ENCODE measurements around the gene LAMC3.

Gene LAMC3

DNA sequence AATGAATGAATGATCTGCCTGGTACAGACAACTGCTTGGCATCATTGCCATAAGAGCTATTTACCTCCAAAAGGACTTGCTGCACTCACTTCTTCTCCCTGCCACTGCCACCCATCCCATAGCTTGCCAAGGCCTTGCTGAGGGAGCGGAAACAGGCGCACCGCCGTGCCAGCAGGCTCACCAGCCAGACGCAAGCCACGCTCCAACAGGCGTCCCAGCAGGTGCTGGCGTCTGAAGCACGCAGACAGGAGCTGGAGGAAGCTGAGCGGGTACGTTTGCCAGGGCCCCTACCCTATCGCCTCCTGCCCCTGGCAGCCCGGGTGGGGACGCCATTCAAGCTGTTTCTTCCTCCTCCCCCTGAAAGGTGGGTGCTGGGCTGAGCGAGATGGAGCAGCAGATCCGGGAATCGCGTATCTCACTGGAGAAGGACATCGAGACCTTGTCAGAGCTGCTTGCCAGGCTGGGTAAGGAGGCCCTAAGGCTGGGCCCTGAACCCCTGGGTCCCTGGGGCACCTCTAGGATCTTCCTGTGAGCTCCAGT is 78.5 kb downstream of the LAMC3 start:
- Histone ChIP-seq H4K20me1 (peaks cover 0 to 1% (median 0%) of the 10 kb centered on the region in 11 experiments; a peak in 1 of 22 replicates), H3K4me3 (no peak overlapping the region), H3K4me1 (peaks cover 9 to 33% (median 19%) of the 10 kb centered on the region in 10 experiments), H3K9me3 (replicated peaks in 1 of 11) (no peaks in the 10 kb centered on the region), H3K9ac (no peak overlapping the region), H3K27me3 (no peaks in the 10 kb centered on the region), H3K36me3 (no peaks in the 10 kb centered on the region), H3K4me2 (no peak overlapping the region), H3K27ac (no peak overlapping the region)
- TF ChIP-seq Cebpa-rat (IDR thresholded peaks at IDR 0.05): no peak

DNA sequence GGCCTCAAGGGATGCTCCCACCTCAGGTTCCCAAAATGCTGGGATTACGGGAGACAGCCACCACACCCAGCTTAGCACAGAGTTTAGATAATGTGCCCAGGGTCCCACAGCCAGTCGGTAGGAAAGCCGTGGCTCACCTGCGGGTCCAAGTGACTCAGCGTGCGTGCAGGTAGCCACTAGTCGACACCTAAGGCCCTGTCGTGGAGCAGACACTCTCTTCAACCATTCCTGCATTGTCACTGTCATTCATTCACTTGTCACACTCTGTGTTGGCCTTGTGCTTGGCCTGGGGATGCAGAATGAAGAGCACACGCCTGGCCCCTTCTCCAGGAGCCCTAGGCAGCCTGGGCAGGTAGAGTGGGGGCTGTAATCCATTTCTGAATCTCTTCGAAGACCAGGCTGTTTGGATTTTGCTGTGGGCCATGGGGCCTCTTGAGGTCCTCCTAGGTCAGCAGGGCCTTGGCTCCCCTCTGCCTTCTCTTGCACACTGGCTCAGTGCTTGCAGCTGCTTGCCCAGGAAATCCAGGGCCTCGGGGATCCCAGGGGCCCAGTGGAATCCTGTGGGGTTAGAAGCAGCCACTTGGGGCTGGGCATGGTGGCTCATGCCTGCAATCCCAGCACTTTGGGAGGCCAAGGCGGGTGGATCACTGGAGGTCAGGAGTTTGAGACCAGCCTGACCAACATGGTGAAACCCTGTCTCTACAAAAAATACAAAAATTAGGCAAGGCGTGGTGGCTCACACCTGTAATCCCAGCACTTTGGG is 81.2 kb downstream of the LAMC3 start:
- Histone ChIP-seq H3K27ac (no peak overlapping the region), H3K4me3 (no peak overlapping the region), H3K27me3 (peaks cover 7 to 16% (median 10%) of the 10 kb centered on the region in 11 experiments), H3K9ac (no peak overlapping the region), H3K4me2 (peak overlapping the region in 3 of 11 experiments; percentile 10 to 26 (median 26); a peak in 3 of 22 replicates), H3K36me3 (no peaks in the 10 kb centered on the region), H3K9me3 (replicated peaks in 1 of 11) (no peaks in the 10 kb centered on the region), H3K4me1 (peaks cover 0 to 20% (median 4%) of the 10 kb centered on the region in 10 experiments; a peak in 15 of 20 replicates), H4K20me1 (peaks cover 0 to 11% (median 0%) of the 10 kb centered on the region in 11 experiments; a peak in 3 of 22 replicates)
- TF ChIP-seq Cebpa-rat (IDR thresholded peaks at IDR 0.05): no peak

DNA sequence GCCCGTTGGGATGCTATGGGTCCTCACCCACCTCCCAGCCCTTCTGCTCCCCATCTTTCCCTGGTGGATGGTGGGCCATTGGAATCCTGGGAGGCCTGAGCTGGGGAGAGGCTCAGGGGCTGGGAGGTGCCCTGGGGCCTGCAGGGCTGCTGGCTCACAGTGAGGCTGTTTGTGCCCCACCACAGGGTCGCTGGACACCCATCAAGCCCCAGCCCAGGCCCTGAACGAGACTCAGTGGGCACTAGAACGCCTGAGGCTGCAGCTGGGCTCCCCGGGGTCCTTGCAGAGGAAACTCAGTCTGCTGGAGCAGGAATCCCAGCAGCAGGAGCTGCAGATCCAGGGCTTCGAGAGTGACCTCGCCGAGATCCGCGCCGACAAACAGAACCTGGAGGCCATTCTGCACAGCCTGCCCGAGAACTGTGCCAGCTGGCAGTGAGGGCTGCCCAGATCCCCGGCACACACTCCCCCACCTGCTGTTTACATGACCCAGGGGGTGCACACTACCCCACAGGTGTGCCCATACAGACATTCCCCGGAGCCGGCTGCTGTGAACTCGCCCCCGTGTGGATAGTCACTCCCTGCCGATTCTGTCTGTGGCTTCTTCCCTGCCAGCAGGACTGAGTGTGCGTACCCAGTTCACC is 82.5 kb downstream of the LAMC3 start:
- TF ChIP-seq Cebpa-rat (IDR thresholded peaks at IDR 0.05): no peak
- Histone ChIP-seq H3K9ac (peak overlapping the region in 1 of 11 experiments; percentile 9; a peak in 1 of 22 replicates), H3K4me2 (0 out of 22 replicates have a peak overlapping the region, but pooled peaks of 1 of the 11 experiments have one; percentile 7), H3K27me3 (peaks cover 18 to 29% (median 22%) of the 10 kb centered on the region in 11 experiments), H3K9me3 (replicated peaks in 1 of 11) (no peaks in the 10 kb centered on the region), H3K36me3 (no peaks in the 10 kb centered on the region), H3K27ac (no peak overlapping the region), H4K20me1 (peaks cover 0 to 18% (median 0%) of the 10 kb centered on the region in 11 experiments; a peak in 3 of 22 replicates), H3K4me1 (peaks cover 0 to 21% (median 7%) of the 10 kb centered on the region in 10 experiments; a peak in 16 of 20 replicates), H3K4me3 (no peak overlapping the region)

DNA sequence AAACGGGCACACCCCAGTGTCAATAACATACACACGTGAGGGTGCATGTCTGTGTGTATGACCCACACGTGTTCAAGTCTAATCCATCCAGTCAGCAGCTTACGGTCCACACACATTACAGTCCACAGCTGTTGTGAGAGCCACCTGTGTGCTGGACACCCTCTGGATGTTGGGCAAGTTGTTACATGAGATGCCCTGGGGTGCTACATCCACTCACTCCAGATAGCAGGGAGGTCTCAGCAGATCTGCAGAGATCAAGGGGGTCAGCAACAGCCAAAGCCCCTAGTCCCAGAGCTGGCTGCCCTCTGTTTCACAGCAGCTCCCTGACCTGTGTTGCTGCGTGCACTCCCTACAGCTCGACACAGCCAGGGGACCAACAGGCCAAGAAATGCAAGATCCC is 83.1 kb downstream of the LAMC3 start:
- peaks cover 5 to 26% (median 12%) of the 10 kb centered on the region in 10 experiments; a peak in 17 of 20 replicates for H3K4me1 ChIP-seq
- no peaks in the 10 kb centered on the region for H3K36me3 ChIP-seq
- peaks cover 24 to 35% (median 28%) of the 10 kb centered on the region in 11 experiments for H3K27me3 ChIP-seq
- H4K20me1 ChIP-seq: peaks cover 0 to 24% (median 0%) of the 10 kb centered on the region in 11 experiments; a peak in 4 of 22 replicates
- no peak for TF ChIP-seq Cebpa-rat (IDR thresholded peaks at IDR 0.05)
- no peak overlapping the region for H3K27ac ChIP-seq
- H3K9ac ChIP-seq: no peak overlapping the region
- H3K4me3 ChIP-seq: no peak overlapping the region
- H3K4me2 ChIP-seq: no peak overlapping the region
- no peaks in the 10 kb centered on the region for H3K9me3 ChIP-seq (replicated peaks in 1 of 11)

DNA sequence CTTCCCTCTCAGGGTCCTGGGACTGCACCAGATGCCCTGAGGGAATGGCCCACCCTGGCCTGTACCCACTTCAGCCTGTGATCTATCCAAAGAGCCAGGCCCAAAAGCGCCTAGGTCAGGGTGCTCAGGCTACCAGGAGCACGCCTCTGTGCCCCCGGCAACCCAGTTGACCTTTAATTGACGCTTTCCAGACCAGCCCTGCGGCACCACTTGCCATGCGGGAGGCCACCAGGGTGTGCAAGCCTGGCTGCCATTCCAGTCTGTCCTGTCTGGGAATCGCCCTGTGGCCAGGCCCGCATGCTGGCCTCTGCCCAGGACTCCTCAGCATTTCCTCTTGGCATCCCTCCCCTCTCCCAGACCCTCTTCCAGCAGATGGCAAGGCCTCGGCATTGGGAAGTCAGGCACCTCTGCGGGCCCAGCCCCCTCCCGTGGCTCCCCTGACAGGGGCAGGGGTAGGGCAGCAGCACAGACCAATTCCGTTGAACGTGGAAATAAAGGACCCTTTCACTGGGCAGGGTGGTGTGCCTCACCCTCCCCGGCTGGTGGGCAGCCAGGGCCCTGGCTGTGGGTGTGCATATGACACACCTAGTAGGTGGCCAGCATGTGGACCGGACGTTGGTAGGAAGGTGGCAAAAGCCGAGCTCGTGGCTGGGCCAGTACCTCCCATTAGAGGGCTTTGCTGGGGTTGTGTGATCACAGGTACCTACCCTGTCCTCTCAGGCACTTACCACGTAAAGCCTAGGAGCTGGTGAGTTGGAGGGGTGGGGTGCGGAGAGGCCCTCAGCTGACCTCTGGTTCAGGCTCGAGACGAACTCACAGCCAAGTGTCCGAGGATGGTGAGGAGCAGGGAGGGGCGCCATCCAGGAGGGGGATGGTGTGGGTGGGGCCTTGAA is 83.8 kb downstream of the LAMC3 start:
- Histone ChIP-seq H3K4me3 (no peak overlapping the region), H3K4me2 (no peak overlapping the region), H3K9me3 (replicated peaks in 1 of 11) (no peaks in the 10 kb centered on the region), H3K36me3 (no peaks in the 10 kb centered on the region), H3K4me1 (peaks cover 6 to 32% (median 20%) of the 10 kb centered on the region in 10 experiments; a peak in 19 of 20 replicates), H4K20me1 (peaks cover 0 to 31% (median 0%) of the 10 kb centered on the region in 11 experiments; a peak in 5 of 22 replicates), H3K27me3 (peaks cover 32 to 42% (median 35%) of the 10 kb centered on the region in 11 experiments), H3K9ac (no peak overlapping the region), H3K27ac (no peak overlapping the region)
- TF ChIP-seq Cebpa-rat (IDR thresholded peaks at IDR 0.05): no peak

DNA sequence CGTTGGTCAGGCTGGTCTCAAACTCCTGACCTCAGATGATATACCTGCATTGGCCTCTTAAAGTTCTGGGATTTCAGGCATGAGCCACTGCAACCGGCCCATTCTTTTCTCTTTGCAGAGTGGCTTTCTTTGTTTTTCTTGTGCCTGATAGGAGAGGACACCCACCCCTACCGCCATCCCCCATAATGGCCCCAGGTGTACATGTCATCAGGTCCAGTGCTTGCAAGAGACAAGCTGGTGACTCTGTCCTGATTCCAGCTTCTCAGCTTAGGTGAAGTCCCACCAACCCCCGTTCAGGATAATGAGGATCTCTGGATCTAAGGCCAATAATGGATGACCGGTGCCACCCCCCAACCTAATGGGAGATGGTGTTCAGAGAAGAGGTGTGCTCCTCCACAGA is 85.0 kb downstream of the LAMC3 start:
- no peak overlapping the region for H3K27ac ChIP-seq
- peaks cover 12 to 44% (median 32%) of the 10 kb centered on the region in 10 experiments; a peak in 19 of 20 replicates for H3K4me1 ChIP-seq
- H4K20me1 ChIP-seq: peaks cover 0 to 36% (median 0%) of the 10 kb centered on the region in 11 experiments; a peak in 6 of 22 replicates
- no peak overlapping the region for H3K4me3 ChIP-seq
- H3K9ac ChIP-seq: no peak overlapping the region
- TF ChIP-seq Cebpa-rat (IDR thresholded peaks at IDR 0.05): no peak
- H3K9me3 ChIP-seq (replicated peaks in 1 of 11): no peaks in the 10 kb centered on the region
- H3K4me2 ChIP-seq: no peak overlapping the region
- peaks cover 37 to 52% (median 42%) of the 10 kb centered on the region in 11 experiments for H3K27me3 ChIP-seq
- no peaks in the 10 kb centered on the region for H3K36me3 ChIP-seq

DNA sequence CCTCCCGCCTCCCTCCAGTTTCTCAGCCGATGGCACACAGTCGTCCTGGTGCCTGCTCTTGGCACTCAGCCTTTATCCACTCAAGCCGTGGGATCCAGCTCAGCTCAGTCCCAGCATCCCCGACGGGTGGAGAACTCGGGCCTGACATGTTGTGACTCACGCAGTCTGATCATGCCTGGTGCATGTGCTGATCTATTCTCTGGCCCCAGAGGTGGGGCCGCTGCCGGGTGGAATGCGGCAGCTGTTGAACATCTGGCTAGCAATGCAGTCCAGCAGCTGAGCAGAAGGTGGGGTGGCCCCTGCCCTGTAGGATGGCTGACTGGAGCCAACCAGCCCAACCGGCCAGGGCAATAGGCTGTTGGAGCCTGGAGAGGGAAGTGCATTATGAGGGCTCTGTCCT is 85.6 kb downstream of the LAMC3 start:
- no peak overlapping the region for H3K27ac ChIP-seq
- no peaks in the 10 kb centered on the region for H3K9me3 ChIP-seq (replicated peaks in 1 of 11)
- peaks cover 12 to 50% (median 38%) of the 10 kb centered on the region in 10 experiments; a peak in 19 of 20 replicates for H3K4me1 ChIP-seq
- TF ChIP-seq Cebpa-rat (IDR thresholded peaks at IDR 0.05): no peak
- peaks cover 37 to 52% (median 42%) of the 10 kb centered on the region in 11 experiments for H3K27me3 ChIP-seq
- H3K36me3 ChIP-seq: no peaks in the 10 kb centered on the region
- H4K20me1 ChIP-seq: peaks cover 0 to 36% (median 0%) of the 10 kb centered on the region in 11 experiments; a peak in 6 of 22 replicates
- H3K9ac ChIP-seq: no peak overlapping the region
- H3K4me3 ChIP-seq: no peak overlapping the region
- H3K4me2 ChIP-seq: no peak overlapping the region

DNA sequence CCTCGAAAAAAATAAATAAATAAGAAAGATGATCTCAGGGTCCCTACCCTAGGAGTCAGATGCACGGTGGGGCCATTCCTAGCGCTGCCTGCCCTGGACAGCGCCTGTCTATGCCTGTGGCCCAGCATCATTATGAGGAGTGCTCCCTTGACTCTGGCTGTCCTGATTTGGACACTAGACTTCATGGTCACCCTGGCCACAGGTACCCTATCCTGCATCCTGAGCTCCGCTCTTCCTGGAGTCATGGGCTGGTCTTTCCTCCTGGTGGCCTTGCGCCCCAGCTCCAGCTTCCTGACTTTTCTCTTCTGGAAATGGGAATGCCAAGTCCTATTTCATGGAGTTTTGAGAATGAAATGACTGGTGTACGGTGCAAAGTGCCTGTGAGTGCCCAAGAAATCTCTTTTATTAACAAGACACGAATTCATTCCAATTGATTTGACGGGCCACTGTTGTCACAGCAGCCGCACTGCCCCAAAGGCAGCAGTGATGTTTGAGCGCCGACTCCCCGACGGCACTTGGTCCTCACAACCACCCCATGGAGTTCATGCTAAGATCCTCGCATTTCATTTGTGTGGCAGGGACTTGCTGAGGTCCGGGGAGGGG is 86.8 kb downstream of the LAMC3 start:
- Histone ChIP-seq H3K4me3 (peak overlapping the region; percentile 56 to 78 (median 70); a peak in 19 of 20 replicates), H3K27ac (no peak overlapping the region), H4K20me1 (peaks cover 0 to 36% (median 0%) of the 10 kb centered on the region in 11 experiments; a peak in 6 of 22 replicates), H3K9me3 (replicated peaks in 1 of 11) (no peaks in the 10 kb centered on the region), H3K9ac (peak overlapping the region in 3 of 11 experiments; percentile 11 to 56 (median 29); a peak in 4 of 22 replicates), H3K4me2 (peak overlapping the region; percentile 49 to 100 (median 99)), H3K36me3 (no peaks in the 10 kb centered on the region), H3K27me3 (peaks cover 37 to 52% (median 42%) of the 10 kb centered on the region in 11 experiments), H3K4me1 (peaks cover 17 to 55% (median 49%) of the 10 kb centered on the region in 10 experiments; a peak in 19 of 20 replicates)
- TF ChIP-seq Cebpa-rat (IDR thresholded peaks at IDR 0.05): no peak
